H1 (cell line): ENCODE data around the gene RBL1. TPM values are rescaled to one million over a fixed set of nuclear protein-coding genes. Genes with fewer than 3 reads are reported as not detected.

ENCODE experiments used
- CHD7 ChIP-seq: fragments of 300-600 bp; sonication (generic); IDR thresholded peaks from 2 replicates; pipeline ENCODE4 v1.7.1; 2012; ENCODE audit warnings: low read length, moderate library complexity, mild to moderate bottlenecking, inconsistent platforms; ENCODE audit not compliant: insufficient replicate concordance
- EZH2 ChIP-seq: fragments of 200-600 bp; sonication (generic); IDR thresholded peaks from 2 replicates; pipeline ENCODE4 v1.7.1; 2012; ENCODE audit warnings: low read depth, mild to moderate bottlenecking, moderate library complexity, low read length, inconsistent platforms; ENCODE audit not compliant: severe bottlenecking
- NANOG ChIP-seq: IDR thresholded peaks from 2 replicates; pipeline ENCODE4 v1.6.1; 2011; ENCODE audit warnings: low read length, low read depth, mild to moderate bottlenecking, inconsistent platforms; ENCODE audit not compliant: insufficient read depth, poor library complexity, severe bottlenecking
- POLR2AphosphoS5 ChIP-seq: IDR thresholded peaks from 2 replicates; pipeline ENCODE4 v1.6.1; 2011; ENCODE audit warnings: low read depth, low read length
- RFX5 ChIP-seq: IDR thresholded peaks from 2 replicates; pipeline ENCODE4 v1.6.1; 2011; ENCODE audit warnings: low read depth, low read length, improper control_type of control experiment, borderline replicate concordance
- SIX5 ChIP-seq: IDR thresholded peaks from 2 replicates; pipeline ENCODE4 v1.6.1; 2011; ENCODE audit warnings: mild to moderate bottlenecking, low read depth, low read length
- SRF ChIP-seq: IDR thresholded peaks from 2 replicates; pipeline ENCODE4 v1.6.1; 2011; ENCODE audit warnings: mild to moderate bottlenecking, low read depth, low read length, moderate library complexity
- USF2 ChIP-seq: IDR thresholded peaks from 2 replicates; pipeline ENCODE4 v1.6.1; 2011; ENCODE audit warnings: low read length, improper control_type of control experiment
- polyA plus RNA-seq, 7 experiments: library from polyadenylated mRNA; depleted of rRNA in 3 of 7; stranded (reverse) in 5 of 7; unstranded in 2 of 7; fragments of >200 nt in 5 of 7; fragments of 200-250 nt in 2 of 7; gene quantifications; 1 replicate in 5 of 7; 2 replicates in 1 of 7; 4 replicates in 1 of 7; pipeline versions ENCODE4 v1.2.1 to v1.2.3, GENCODE V29; 2011 to 2013; ENCODE audit warnings: missing spikeins in 2 of 7, mixed read lengths in 2 of 7
- total RNA-seq: library from RNA; stranded (reverse); fragmentation: NEBNext Ultra II Directional; extraction: Animal tissue kit (Norgen Biotek cat#: 25700); gene quantifications from 2 replicates; pipeline ENCODE4 v1.2.1, GENCODE V29; 2021

The RBL1 gene
- total and polyA plus RNA-seq, 2 of the 8 experiments (the other 6 are each of a cell fraction or from before 2014, with no cell fraction given), result 3.2 to 12.3 TPM

- no peak for TF ChIP-seq CHD7
- TF ChIP-seq USF2, result no peak
- TF ChIP-seq RFX5, result no peak
- TF ChIP-seq SRF, result no peak
- no peak for TF ChIP-seq POLR2AphosphoS5
- no peak for TF ChIP-seq NANOG
- TF ChIP-seq SIX5, result no peak
- TF ChIP-seq EZH2, result no peak
Observed at GRCh38 chr20:37066168-37066567, 29.6 kb downstream of the RBL1 start (continued).
